A172 (cell line): ENCODE measurements around the gene ORAI2. TPM values are rescaled to one million over a fixed set of nuclear protein-coding genes. Genes with fewer than 3 reads are reported as not detected.
"Not testable (repeated sequence)": the region's sequence is repeated elsewhere in the genome, so short reads cannot be mapped to it uniquely, and the experiment has no call there.

Experiments used
- DNase-seq: peaks from one replicate; pipeline ENCODE4 v3.0.0-alpha.2; 2015; ENCODE audit warnings: low spot score
- total RNA-seq: library from RNA; depleted of rRNA; stranded (reverse); fragments of >200 nt; shearing (Covaris generic); gene quantifications from 2 replicates; pipeline ENCODE4 v1.2.3, GENCODE V29; 2014; rRNA removed

Gene ORAI2
- total RNA-seq, 1 experiment from 2014 or later = 77.9 TPM

DNA sequence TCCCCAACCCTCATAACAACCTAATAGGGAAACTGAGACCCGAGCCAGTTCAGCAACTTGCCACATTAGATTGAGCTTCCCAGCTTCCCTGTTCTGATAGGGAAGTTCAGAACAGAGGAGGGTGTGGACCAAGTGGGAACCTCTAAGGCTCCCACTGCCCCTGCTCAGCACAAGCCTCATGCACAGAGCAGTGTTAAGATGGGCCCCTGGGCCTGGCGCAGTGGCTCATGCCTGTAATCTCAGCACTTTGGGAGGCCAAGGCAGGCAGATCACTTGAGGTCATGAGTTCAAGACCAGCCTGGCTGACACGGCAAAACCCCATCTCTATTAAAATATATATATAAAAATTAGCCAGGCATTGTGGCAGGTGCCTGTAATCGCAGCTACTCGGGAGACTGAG is 63.9 kb downstream of the ORAI2 start:
- not testable (repeated sequence) for DNase-seq

DNA sequence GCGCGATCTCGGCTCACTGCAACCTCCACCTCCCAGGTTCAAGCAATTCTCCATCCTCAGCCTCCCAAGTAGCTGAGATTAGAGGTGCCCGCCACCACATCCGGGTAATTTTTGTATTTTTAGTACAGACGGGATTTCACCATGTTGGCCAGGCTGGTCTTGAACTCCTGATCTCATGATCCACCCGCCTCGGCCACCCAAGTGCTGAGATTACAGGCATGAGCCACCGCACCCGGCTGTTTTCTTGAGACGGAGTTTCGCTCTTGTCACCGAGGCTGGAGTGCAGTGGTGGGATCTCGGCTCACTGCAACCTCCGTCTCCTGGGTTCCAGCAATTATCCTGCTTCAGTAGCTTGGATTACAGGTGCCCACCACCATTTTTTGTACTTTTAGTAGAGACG is 64.9 kb downstream of the ORAI2 start:
- DNase-seq = not testable (repeated sequence)

DNA sequence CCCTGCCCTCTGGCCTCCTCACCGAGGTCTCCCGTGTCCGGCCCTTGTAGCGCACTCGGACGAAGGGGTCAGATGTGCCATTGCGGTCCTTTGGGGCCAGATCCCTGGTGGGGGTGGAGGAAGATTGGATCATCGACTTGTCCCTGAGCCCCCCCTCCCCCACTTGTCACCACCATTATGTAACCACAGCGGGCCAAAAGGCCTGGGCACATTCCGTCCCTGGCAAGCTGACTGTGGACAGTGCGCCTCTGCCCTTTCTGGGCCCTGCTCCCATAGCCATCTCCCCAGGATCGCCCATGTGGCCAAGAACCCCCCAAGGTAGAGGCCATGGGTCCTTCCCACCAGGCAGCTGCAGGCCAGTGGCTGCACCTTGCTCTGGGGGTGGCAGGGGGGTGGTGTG is 69.8 kb downstream of the ORAI2 start:
- DNase-seq = not testable (repeated sequence)

DNA sequence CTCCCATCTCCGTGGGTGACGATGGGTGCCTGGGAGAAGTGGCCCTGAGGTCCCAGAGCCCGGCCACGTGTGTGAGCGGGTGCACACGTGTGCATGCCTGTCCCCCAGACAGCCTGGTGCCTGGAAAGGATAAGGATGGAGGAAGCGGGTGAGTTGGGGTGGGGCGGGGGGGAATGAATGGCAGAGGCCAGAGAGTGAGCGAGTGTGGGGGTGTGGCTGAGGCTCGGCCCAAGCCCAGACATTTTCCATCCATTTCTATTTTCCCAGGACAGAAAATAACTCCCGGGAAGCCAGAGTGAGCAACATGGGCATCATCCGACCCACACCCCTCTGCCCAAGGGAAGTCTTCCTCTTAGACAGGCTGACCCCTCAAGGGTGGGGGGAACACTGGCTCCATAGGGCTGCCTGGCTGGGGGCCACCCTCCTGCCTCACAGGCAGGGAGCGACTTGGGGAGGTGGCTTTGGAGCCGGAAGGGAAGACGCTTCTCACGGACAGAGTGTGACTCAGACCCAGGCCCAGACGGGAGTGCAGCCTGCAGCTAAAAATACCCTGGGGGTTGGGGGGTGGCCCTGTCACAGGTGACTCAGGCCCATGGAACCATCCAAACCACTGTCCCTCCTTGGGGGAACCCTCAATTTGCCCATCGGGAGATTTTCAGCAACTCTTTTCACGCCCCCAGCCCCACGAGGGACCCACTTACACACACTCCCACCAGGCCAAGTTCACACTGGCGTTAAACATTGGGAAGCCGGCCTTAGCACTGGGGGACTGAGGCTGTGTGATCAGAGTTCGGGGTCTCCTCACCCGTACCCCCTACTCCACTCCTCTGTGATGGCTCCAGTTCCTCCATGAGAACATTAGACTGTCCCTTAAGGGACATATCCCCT is 72.2 kb downstream of the ORAI2 start:
- DNase-seq = not testable (repeated sequence)

Other genes with a start within 250 kb of the ORAI2 start
- 2.0 and 2.5 TPM in 2 replicates for gene SH2B2, start 146.7 kb upstream of the ORAI2 start, total RNA-seq
- not detected in 2 replicates for gene SPDYE6, start 77.1 kb upstream of the ORAI2 start, total RNA-seq
- 27.1 and 33.5 TPM in 2 replicates for gene PRKRIP1, start 37.2 kb upstream of the ORAI2 start, total RNA-seq
- 15.3 and 20.8 TPM in 2 replicates for gene ALKBH4, start 31.3 kb downstream of the ORAI2 start, total RNA-seq
- 43.6 and 52.0 TPM in 2 replicates for gene LRWD1, start 31.4 kb downstream of the ORAI2 start, total RNA-seq
- 45.6 and 52.1 TPM in 2 replicates for gene POLR2J, start 45.3 kb downstream of the ORAI2 start, total RNA-seq
- 0.07 and 3.9 TPM in 2 replicates for gene RASA4B, start 84.2 kb downstream of the ORAI2 start, total RNA-seq
- 0.12 and 1.00 TPM in 2 replicates for gene UPK3BL2, start 110.1 kb downstream of the ORAI2 start, total RNA-seq
- gene SPDYE2, start 117.7 kb downstream of the ORAI2 start, total RNA-seq = 0.10 TPM in 1 of 2 replicates, not detected in the other
- gene POLR2J3, start 139.0 kb downstream of the ORAI2 start, total RNA-seq = 8.6 and 14.1 TPM in 2 replicates
- gene RASA4, start 183.2 kb downstream of the ORAI2 start, total RNA-seq = 10.8 and 15.8 TPM in 2 replicates
- 12.8 and 13.9 TPM in 2 replicates for gene UPK3BL1, start 209.2 kb downstream of the ORAI2 start, total RNA-seq
- not detected in 2 replicates for gene SPDYE2B, start 216.7 kb downstream of the ORAI2 start, total RNA-seq
- 2.4 and 2.8 TPM in 2 replicates for gene POLR2J2, start 238.1 kb downstream of the ORAI2 start, total RNA-seq